Epithelial cell of esophagus (primary cell): ENCODE results near the gene CENATAC.

ENCODE experiments used
- DNase-seq: peaks from one replicate; pipeline ENCODE4 v3.0.0; 2010; ENCODE audit warnings: low read depth
- H3K4me3 ChIP-seq: 2 replicates; pipeline ENCODE4 v1.5.1; 2011; ENCODE audit warnings: mild to moderate bottlenecking, low read length, control low read depth
- TF ChIP-seq, protein P1 (sequence below): IDR thresholded peaks from 2 replicates; pipeline ENCODE4 v1.5.1; 2011; ENCODE audit warnings: low read depth, mild to moderate bottlenecking, low read length, control low read depth, inconsistent platforms; ENCODE audit not compliant: insufficient read depth; ENCODE audit errors: missing control alignments

The CENATAC gene

DNA sequence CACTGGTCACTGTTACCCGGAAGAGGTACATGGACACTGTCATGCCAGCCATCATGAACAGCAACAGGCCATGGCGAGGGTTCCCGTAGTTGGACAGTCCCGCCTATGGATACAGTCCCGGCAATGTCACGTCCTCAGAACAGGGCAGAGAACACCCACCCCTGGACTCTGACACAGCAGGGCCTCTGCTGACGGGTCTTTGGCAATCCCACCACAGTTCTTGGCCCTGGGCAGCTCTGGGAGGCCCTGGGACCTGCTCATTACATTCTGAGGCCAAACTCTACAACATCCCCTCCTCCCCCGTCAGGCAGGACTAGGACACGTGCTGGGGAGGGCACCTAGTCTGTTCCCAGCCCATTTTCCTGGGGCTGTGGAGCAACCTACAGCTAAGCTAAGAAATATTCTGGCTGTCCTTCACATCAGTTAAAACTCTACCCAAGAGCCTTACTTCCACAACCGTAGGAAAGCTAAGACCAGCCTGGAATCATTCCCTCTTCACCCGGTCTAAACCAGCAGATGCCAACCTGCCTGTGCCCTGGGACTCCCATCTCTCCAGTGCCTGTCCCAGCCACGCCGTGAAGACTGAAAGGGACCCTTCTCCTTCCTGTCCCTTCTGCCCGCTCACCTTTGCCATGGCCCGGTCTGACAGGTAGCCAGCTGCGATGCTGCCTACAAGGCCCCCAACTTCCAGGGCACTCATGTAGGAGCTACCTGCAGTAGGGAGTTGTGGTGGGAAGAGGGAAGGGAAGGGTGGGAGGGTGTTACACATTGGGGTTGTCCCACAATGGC is 28.2 kb downstream of the CENATAC start:
- no peak for DNase-seq
- no peak overlapping the region for H3K4me3 ChIP-seq
- TF ChIP-seq, protein P1, sequence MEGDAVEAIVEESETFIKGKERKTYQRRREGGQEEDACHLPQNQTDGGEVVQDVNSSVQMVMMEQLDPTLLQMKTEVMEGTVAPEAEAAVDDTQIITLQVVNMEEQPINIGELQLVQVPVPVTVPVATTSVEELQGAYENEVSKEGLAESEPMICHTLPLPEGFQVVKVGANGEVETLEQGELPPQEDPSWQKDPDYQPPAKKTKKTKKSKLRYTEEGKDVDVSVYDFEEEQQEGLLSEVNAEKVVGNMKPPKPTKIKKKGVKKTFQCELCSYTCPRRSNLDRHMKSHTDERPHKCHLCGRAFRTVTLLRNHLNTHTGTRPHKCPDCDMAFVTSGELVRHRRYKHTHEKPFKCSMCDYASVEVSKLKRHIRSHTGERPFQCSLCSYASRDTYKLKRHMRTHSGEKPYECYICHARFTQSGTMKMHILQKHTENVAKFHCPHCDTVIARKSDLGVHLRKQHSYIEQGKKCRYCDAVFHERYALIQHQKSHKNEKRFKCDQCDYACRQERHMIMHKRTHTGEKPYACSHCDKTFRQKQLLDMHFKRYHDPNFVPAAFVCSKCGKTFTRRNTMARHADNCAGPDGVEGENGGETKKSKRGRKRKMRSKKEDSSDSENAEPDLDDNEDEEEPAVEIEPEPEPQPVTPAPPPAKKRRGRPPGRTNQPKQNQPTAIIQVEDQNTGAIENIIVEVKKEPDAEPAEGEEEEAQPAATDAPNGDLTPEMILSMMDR = no peak

DNA sequence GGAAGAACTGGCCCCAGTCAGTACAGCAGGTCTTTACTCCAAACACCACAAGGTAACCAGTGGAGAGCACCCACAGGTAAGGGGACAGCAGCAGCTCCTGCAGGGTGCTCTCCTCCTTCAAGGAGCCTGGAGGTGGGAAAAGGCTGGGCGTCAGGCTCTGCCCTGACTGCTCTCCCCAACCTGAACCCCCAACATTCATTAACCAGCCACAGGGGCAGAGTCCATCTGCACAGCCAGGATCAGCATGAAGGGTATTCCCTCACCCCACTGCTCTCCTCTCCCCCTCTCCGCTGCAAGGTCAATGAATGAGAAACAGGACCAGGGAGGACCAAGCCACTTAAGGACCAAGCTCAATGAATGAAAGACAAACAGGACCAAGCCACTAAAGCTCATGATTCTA is 29.0 kb downstream of the CENATAC start:
- no peak for DNase-seq
- H3K4me3 ChIP-seq = no peak overlapping the region
- TF ChIP-seq, protein P1 = no peak

DNA sequence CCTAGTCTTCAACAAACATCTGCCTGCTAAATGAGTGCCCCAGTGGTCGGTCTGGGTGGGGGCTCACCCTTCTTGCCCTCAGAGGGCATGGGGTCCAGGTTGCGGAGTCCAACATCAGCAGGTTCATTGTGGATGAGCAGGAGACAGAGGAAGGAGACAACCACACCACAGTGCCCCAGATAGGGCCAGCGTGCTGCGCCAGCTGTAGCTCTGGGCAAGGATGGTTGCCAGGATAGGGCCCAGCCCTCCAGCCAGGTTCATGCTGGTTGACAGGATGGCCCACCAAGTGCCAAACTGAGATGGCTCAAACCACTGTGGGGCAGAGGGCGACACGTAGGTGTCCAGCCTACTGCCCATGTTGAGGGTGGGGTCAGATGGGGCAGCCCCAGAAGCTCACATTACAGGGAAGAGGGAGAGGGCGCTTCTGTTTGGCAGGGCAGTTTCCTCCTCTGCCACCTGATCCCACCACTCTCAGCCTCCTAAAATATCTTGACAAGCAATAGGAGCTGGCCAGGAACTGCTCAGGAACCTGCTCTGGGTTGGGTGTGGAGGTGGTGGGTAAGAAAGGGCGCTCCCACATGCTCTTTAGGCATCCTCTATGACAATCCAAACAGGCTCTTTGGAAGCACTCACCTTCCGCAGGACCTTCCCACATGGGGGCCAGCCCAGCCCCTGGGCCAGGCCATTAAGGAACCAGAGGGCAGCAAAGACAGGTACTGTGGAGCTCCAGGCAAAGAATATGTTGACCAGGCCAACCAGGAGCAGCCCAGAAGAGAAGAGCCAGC is 29.8 kb downstream of the CENATAC start:
- DNase-seq = no peak
- TF ChIP-seq, protein P1 = no peak
- H3K4me3 ChIP-seq = no peak overlapping the region

DNA sequence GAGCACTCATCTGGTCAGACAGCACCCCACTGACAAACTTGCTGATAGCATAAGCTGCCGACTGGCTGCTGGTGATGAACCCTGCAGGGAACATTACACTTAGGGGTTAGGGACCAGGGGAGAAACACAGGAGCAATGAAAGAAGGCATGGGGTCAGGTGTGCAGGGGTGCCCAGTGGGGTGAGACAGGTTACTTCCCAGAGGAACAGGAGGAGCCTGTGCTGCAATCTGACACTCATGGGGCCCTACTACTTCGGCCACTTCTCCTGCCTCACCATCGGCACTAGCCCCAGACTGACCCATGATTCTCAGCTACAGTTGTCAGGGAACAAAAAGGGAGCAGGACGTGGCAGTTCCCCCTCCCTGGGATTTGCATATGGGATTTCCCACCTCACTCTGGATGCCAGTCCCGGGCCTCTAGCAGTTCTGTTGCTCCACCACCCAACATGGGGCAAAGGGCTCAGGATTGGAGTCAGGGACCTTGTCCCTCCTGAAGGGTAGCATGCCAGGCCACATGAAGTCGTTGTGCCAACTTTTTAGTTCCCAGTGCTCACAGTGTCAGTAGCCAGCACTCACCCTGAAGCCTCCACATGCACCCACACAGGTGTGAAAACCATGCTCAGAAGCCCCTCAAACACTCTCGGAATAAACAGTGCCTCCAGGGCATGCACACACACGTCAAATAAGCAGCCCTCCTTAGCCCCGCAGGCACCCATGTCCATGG is 30.6 kb downstream of the CENATAC start:
- no peak overlapping the region for H3K4me3 ChIP-seq
- TF ChIP-seq, protein P1 = no peak
- no peak for DNase-seq

DNA sequence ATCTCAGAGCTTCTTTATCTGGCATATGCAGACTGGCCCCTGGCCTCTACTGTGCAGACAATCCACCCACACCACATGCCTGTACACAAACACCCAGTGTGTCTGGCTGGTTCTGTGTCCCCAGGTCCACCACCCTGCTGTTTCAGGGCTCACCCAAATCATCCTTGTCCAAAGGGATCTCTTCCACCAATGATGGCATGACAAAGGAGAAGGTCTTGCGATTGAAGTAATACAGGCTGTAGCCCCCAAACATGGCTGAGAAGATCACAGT is 31.1 kb downstream of the CENATAC start:
- no peak overlapping the region for H3K4me3 ChIP-seq
- no peak for DNase-seq
- TF ChIP-seq, protein P1 = no peak

DNA sequence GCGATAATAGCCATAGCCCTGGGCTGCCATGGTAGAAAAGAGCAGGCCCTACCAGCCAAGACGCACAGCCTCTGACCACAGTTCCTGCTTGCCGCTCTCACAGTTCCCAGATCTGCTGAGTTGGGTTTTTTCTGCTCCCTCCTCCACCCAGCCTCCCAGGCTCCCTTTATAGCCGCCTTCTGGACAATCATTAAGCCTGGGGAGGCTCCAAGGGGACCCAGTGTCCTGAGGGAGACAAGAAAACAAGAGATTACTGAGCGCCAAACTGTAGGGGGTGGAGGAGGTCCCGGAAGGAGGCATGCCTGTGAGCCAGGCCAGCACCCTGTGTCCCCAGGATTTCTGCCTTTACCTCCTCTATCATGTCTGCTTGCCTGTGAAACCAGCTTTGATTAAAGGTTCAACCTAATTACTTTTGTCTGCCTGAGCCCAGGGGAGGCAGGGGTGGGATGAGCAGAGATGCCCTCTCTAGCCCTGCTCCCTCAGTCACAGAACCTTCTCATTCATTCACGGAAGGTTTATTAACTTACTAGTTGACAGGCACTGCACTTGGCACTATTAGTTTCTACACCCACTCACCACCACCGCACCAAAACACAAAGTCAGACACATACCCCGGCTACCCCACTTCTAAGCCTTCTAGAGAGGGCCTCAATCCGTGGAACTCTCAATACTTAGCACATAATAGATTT is 31.5 kb downstream of the CENATAC start:
- no peak for DNase-seq
- TF ChIP-seq, protein P1 = no peak
- peak overlapping the region; percentile 88 for H3K4me3 ChIP-seq
